K562 (cell line): ENCODE measurements around the gene BTG2. TPM values are rescaled to one million over a fixed set of nuclear protein-coding genes. Genes with fewer than 3 reads are reported as not detected.

Experiments used
- ARNT ChIP-seq, 2 experiments: fragments of 450-650 bp; IDR thresholded peaks; 2 replicates each; pipeline ENCODE4 v1.6.1; 2016; ENCODE audit warnings: mild to moderate bottlenecking in 1 of 2
- BCOR ChIP-seq: fragments of 450-650 bp; IDR thresholded peaks from 2 replicates; pipeline ENCODE4 v1.6.1; 2016
- CHAMP1 ChIP-seq: fragments of 450-650 bp; IDR thresholded peaks from 2 replicates; pipeline ENCODE4 v1.6.1; 2016; ENCODE audit warnings: mild to moderate bottlenecking
- EP400 ChIP-seq: fragments of 450-650 bp; IDR thresholded peaks from 2 replicates; pipeline ENCODE4 v1.6.1; 2017; ENCODE audit warnings: antibody characterized with exemption, mild to moderate bottlenecking, moderate library complexity
- ESRRA ChIP-seq: fragments of 450-650 bp; IDR thresholded peaks from 2 replicates; pipeline ENCODE4 v1.6.1; 2014; ENCODE audit warnings: low read depth, mild to moderate bottlenecking, moderate library complexity, borderline replicate concordance
- FOXK1 ChIP-seq: sonication (generic); formaldehyde crosslinking; IDR thresholded peaks from 2 replicates; pipeline ENCODE4 v1.8.0; 2022; ENCODE audit warnings: missing genetic modification reagents, mild to moderate bottlenecking, borderline replicate concordance
- GTF2B ChIP-seq: IDR thresholded peaks from 2 replicates; pipeline ENCODE4 v1.6.1; 2011; ENCODE audit not compliant: insufficient read length; ENCODE audit errors: extremely low read depth
- HDAC1 ChIP-seq, 2 experiments: fragments of 450-650 bp; IDR thresholded peaks; 2 replicates each; pipeline ENCODE4 v1.6.1; 2016 to 2017; ENCODE audit warnings: inconsistent platforms in 1 of 2, mild to moderate bottlenecking in 1 of 2, moderate library complexity in 1 of 2
- MBD2 ChIP-seq: sonication (generic); IDR thresholded peaks from 2 replicates; pipeline ENCODE4 v1.6.1; 2016; ENCODE audit warnings: low read depth, borderline replicate concordance
- MEF2A ChIP-seq: IDR thresholded peaks from 2 replicates; pipeline ENCODE4 v1.6.1; 2011; ENCODE audit warnings: low read depth, mild to moderate bottlenecking, low read length, moderate library complexity; ENCODE audit not compliant: control insufficient read depth
- NEUROD1 ChIP-seq: fragments of 150-350 bp; IDR thresholded peaks from 2 replicates; pipeline ENCODE4 v1.6.1; 2014; ENCODE audit warnings: borderline replicate concordance, low read length, low read depth; ENCODE audit not compliant: partially characterized antibody
- PYGO2 ChIP-seq: fragments of 450-650 bp; IDR thresholded peaks from 2 replicates; pipeline ENCODE4 v1.6.1; 2016; ENCODE audit warnings: mild to moderate bottlenecking, missing genetic modification characterization, moderate library complexity, missing compliant biosample characterization
- SMAD4 ChIP-seq: fragments of 250-450 bp; sonication (Bioruptor Pico); conservative IDR thresholded peaks from 2 replicates; pipeline ENCODE4 v1.8.0; 2021; ENCODE audit warnings: inconsistent platforms, mild to moderate bottlenecking, moderate library complexity
- TEAD1 ChIP-seq, 2 experiments: fragments of 450-650 bp in 1 of 2; sonication (generic) in 1 of 2; formaldehyde crosslinking; IDR thresholded peaks; 2 replicates each; pipeline versions ENCODE4 v1.4.0 to v1.8.0; 2020 to 2022; ENCODE audit warnings: mild to moderate bottlenecking in 2 of 2, missing genetic modification reagents in 1 of 2
- XRCC5 ChIP-seq: fragments of 200-400 bp; formaldehyde crosslinking; IDR thresholded peaks from 2 replicates; pipeline ENCODE4 v1.6.1; 2017; ENCODE audit warnings: low read depth, mild to moderate bottlenecking, low read length
- YY1 ChIP-seq, 3 experiments: IDR thresholded peaks; 2 replicates each; pipeline ENCODE4 v1.6.1; 2011; ENCODE audit warnings: low read length in 2 of 3, mild to moderate bottlenecking in 2 of 3, moderate library complexity in 2 of 3, borderline replicate concordance in 1 of 3, control low read depth in 1 of 3, low read depth in 1 of 3; ENCODE audit not compliant: insufficient read depth in 3 of 3, insufficient replicate concordance in 2 of 3, control insufficient read depth in 1 of 3, insufficient read length in 1 of 3; ENCODE audit errors: extremely low read depth in 1 of 3
- ZNF174 ChIP-seq: fragments of 250-450 bp; sonication (Bioruptor Pico); IDR thresholded peaks from 2 replicates; pipeline ENCODE4 v1.4.0; 2020; ENCODE audit warnings: mild to moderate bottlenecking
- ZNF184 ChIP-seq: sonication (generic); formaldehyde crosslinking; IDR thresholded peaks from 2 replicates; pipeline ENCODE4 v1.5.0; 2020; ENCODE audit warnings: missing genetic modification reagents
- ZNF41 ChIP-seq: fragments of 250-450 bp; sonication (Bioruptor Pico); conservative IDR thresholded peaks from 2 replicates; pipeline ENCODE4 v1.4.0; 2020; ENCODE audit warnings: mild to moderate bottlenecking
- polyA plus RNA-seq, 8 experiments: library from polyadenylated mRNA; depleted of rRNA in 4 of 8; stranded (reverse) in 5 of 8; unstranded in 3 of 8; fragments of >200 nt; fragmentation: Nextera tagmentation in 2 of 8; fragmentation: Illumina TruSeq in 1 of 8; extraction: Ambion mirVana in 2 of 8; extraction: Trizol in 1 of 8; gene quantifications; 2 replicates each; pipeline versions ENCODE4 v1.2.1 to v1.2.3, GENCODE V29; 2011 to 2014; ENCODE audit warnings: inconsistent platforms in 1 of 8, missing spikeins in 1 of 8
- total RNA-seq, 7 experiments: library from RNA; depleted of rRNA in 6 of 7; stranded (reverse); fragments of >200 nt in 6 of 7; fragmentation: Illumina TruSeq in 2 of 7; extraction: Trizol in 2 of 7; gene quantifications; 2 replicates each; pipeline versions ENCODE4 v1.2.1 to v1.2.3, GENCODE V29; 2011 to 2021; ENCODE audit warnings: low replicate concordance in 1 of 7
- TF ChIP-seq, protein P1 (sequence below), 3 experiments: fragments of 200-800 bp in 1 of 3; sonication (Bioruptor generic) in 1 of 3; sonication (generic) in 1 of 3; formaldehyde crosslinking in 1 of 3; IDR thresholded peaks; 2 replicates each; pipeline versions ENCODE4 v1.6.1 to v1.8.0; 2016 to 2022; ENCODE audit warnings: mild to moderate bottlenecking in 2 of 3, missing compliant biosample characterization in 2 of 3, missing genetic modification characterization in 2 of 3, missing genetic modification reagents in 1 of 3
- TF ChIP-seq, protein P2 (sequence below): fragments of 450-650 bp; formaldehyde crosslinking; IDR thresholded peaks from 2 replicates; pipeline ENCODE4 v1.4.0; 2022; ENCODE audit warnings: mild to moderate bottlenecking, moderate library complexity

Gene BTG2
- total and polyA plus RNA-seq, 9 of the 15 experiments (the other 6 are each of a cell fraction or from before 2014, with no cell fraction given), result 2.3 to 41.9 (median 8.7) TPM

- TF ChIP-seq, protein P1, sequence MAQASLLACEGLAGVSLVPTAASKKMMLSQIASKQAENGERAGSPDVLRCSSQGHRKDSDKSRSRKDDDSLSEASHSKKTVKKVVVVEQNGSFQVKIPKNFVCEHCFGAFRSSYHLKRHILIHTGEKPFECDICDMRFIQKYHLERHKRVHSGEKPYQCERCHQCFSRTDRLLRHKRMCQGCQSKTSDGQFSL (CRISPR knock-in tag; IDR thresholded peaks at IDR 0.05), result no peak
- TF ChIP-seq, protein P1 (tag; IDR thresholded peaks at IDR 0.05), result no peak; a peak in 1 of 4 replicates
- TF ChIP-seq HDAC1 (IDR thresholded peaks at IDR 0.05) (peak in 1 of 2 experiments; percentile 96; a peak in 3 of 4 replicates), ZNF184 (CRISPR knock-in tag) (no peak), XRCC5 (peak; percentile 35; the same call in 1 of the 2 replicates), YY1 (IDR thresholded peaks at IDR 0.05; ENCODE audit: borderline replicate concordance in 1 of 3, control insufficient read depth in 1 of 3, extremely low read depth in 1 of 3, insufficient read depth in 3 of 3, insufficient read length in 1 of 3, insufficient replicate concordance in 2 of 3, low read depth in 1 of 3, low read length in 2 of 3) (peak in 1 of 3 experiments; percentile 31), TEAD1 (CRISPR knock-in tag; IDR thresholded peaks at IDR 0.05) (peak; percentile 30 to 83; a peak in 3 of 4 replicates), MEF2A (peak; percentile 70), CHAMP1 (peak; percentile 88; the same call in 1 of the 2 replicates), EP400 (no peak), SMAD4 (CRISPR knock-in tag) (peak; percentile 97), PYGO2 (tag) (peak; percentile 50; the same call in 1 of the 2 replicates), BCOR (peak; percentile 93), ZNF174 (no peak), ZNF41 (CRISPR knock-in tag) (peak; percentile 25; the same call in 1 of the 2 replicates), NEUROD1 (peak; percentile 90), ESRRA (peak; percentile 95), ARNT (IDR thresholded peaks at IDR 0.05) (peak; percentile 87; a peak in 3 of 4 replicates), FOXK1 (CRISPR knock-in tag) (no peak), GTF2B (no peak), MBD2 (peak; percentile 88)
- TF ChIP-seq, protein P2, sequence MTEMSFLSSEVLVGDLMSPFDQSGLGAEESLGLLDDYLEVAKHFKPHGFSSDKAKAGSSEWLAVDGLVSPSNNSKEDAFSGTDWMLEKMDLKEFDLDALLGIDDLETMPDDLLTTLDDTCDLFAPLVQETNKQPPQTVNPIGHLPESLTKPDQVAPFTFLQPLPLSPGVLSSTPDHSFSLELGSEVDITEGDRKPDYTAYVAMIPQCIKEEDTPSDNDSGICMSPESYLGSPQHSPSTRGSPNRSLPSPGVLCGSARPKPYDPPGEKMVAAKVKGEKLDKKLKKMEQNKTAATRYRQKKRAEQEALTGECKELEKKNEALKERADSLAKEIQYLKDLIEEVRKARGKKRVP (CRISPR knock-in tag), result 0 out of 2 replicates have a peak, but pooled peaks have one; percentile 57
Measured at GRCh38 chr1:203311368-203312301, 6.3 kb downstream of the BTG2 start (continued).
